Vagina (tissue), 2 donors: ENCODE measurements around the gene MYL11. TPM values are rescaled to one million over a fixed set of nuclear protein-coding genes. Genes with fewer than 3 reads are reported as not detected.
"Not testable (repeated sequence)": the region's sequence is repeated elsewhere in the genome, so short reads cannot be mapped to it uniquely, and the experiment has no call there.

Experiments used
- DNase-seq, 2 donors: peaks; one replicate each; pipeline ENCODE4 v3.0.0-alpha.2; 2017; ENCODE audit errors: extremely low spot score in 2 of 2
- H3K27ac ChIP-seq: fragments of 200-600 bp; sonication (generic); one replicate; pipeline ENCODE4 v1.5.1; 2019
- H3K27me3 ChIP-seq: fragments of 200-600 bp; sonication (generic); one replicate; pipeline ENCODE4 v1.5.1; 2019
- H3K36me3 ChIP-seq, 2 donors: fragments of 200-600 bp; sonication (generic); one replicate each; pipeline ENCODE4 v1.5.1; 2017 to 2019
- H3K4me1 ChIP-seq: fragments of 200-600 bp; sonication (generic); one replicate; pipeline ENCODE4 v1.5.1; 2019
- H3K4me3 ChIP-seq, 2 donors: fragments of 200-600 bp; sonication (generic); 1 replicate in 1 of 2; 2 replicates in 1 of 2; pipeline ENCODE4 v1.5.1; 2016 to 2019
- H3K9me3 ChIP-seq: fragments of 200-600 bp; sonication (generic); one replicate; pipeline ENCODE4 v1.5.1; 2019
- CTCF ChIP-seq, 3 experiments: fragments of 450-650 bp in 2 of 3; fragments of 200-600 bp in 1 of 3; sonication (generic) in 1 of 3; IDR thresholded peaks; one replicate each; pipeline ENCODE4 v1.5.1; 2017 to 2019; ENCODE audit warnings: antibody characterized with exemption in 3 of 3, mild to moderate bottlenecking in 2 of 3, moderate library complexity in 2 of 3
- POLR2A ChIP-seq, 2 donors: fragments of 450-650 bp; IDR thresholded peaks; one replicate each; pipeline ENCODE4 v1.6.1; 2017; ENCODE audit warnings: antibody characterized with exemption in 2 of 2, mild to moderate bottlenecking in 2 of 2, moderate library complexity in 2 of 2
- POLR2AphosphoS5 ChIP-seq, 2 donors: sonication (generic); formaldehyde crosslinking; IDR thresholded peaks; one replicate each; pipeline ENCODE4 v1.9.0; 2017; ENCODE audit warnings: antibody characterized with exemption in 2 of 2, mild to moderate bottlenecking in 2 of 2, low read depth in 1 of 2; ENCODE audit not compliant: insufficient read depth in 1 of 2
- intact Hi-C: fragments of 100-400 bp; cut with DNase I; formaldehyde crosslinking; loops from one replicate; pipeline ENCODE4 v1.15.1; 2023
- total RNA-seq: library from RNA; depleted of rRNA; stranded (reverse); fragments of >200 nt; gene quantifications from one replicate; pipeline ENCODE4 v1.2.3, GENCODE V29; 2016

Gene MYL11
- not detected for total RNA-seq

- H3K4me1 ChIP-seq, result peaks cover 30% of the 10 kb centered on the region
- no peaks in the 10 kb centered on the region for H3K9me3 ChIP-seq
- no peak within 1 kb of the TSS for H3K4me3 ChIP-seq
- no peaks in the 10 kb centered on the region for H3K27me3 ChIP-seq
- TF ChIP-seq POLR2AphosphoS5 (IDR thresholded peaks at IDR 0.05; ENCODE audit: insufficient read depth in 1 of 2, low read depth in 1 of 2), result no peak
- TF ChIP-seq CTCF (IDR thresholded peaks at IDR 0.05), result no peak
- no peak for TF ChIP-seq POLR2A (IDR thresholded peaks at IDR 0.05)
- H3K36me3 ChIP-seq, result no peaks in the 10 kb centered on the region
- no peak within 1 kb of the TSS for H3K27ac ChIP-seq
- intact Hi-C loops, result loop anchor here (10.0 kb wide), 1 partner anchor 1500 kb away; the partner anchor contains the start of gene ZNF267
- DNase-seq, result no peak
Observed at GRCh38 chr16:30374538-30374937, at the start of gene MYL11. TSS of gene MYL11 (plus strand) at chr16:30374802. CDS start at chr16:30374858, 56 bp downstream.

GRCh38 chr16:30334473-30334989 lies 40.1 kb upstream of the MYL11 start:
- peak overlapping the region; percentile 75 to 79 for H3K4me3 ChIP-seq
- DNase-seq, result peak in 1 of 2 donors; percentile 79
- H3K36me3 ChIP-seq, H3K27me3 ChIP-seq, intact Hi-C loops, H3K9me3 ChIP-seq, H3K4me1 ChIP-seq: not testable (repeated sequence)
- H3K27ac ChIP-seq, result peak overlapping the region; percentile 93

GRCh38 chr16:30335028-30335597 lies 39.5 kb upstream of the MYL11 start:
- H3K9me3 ChIP-seq, H3K27me3 ChIP-seq, H3K36me3 ChIP-seq, intact Hi-C loops, H3K4me1 ChIP-seq: not testable (repeated sequence)
- DNase-seq, result peak in 1 of 2 donors; percentile 93
- Histone ChIP-seq H3K27ac (peak overlapping the region; percentile 93), H3K4me3 (peak overlapping the region; percentile 75 to 79)
- TF ChIP-seq POLR2A (IDR thresholded peaks at IDR 0.05), result peak in 1 of 2 donors; percentile 69
- TF ChIP-seq POLR2AphosphoS5 (IDR thresholded peaks at IDR 0.05; ENCODE audit: insufficient read depth in 1 of 2, low read depth in 1 of 2), result peak in 1 of 2 donors; percentile 75

GRCh38 chr16:30335598-30336474 lies 38.8 kb upstream of the MYL11 start:
- H3K4me3 ChIP-seq, result peak overlapping the region; percentile 75 to 79
- intact Hi-C loops, result no loop called here
- peak in 1 of 2 donors; percentile 77 for DNase-seq

GRCh38 chr16:30337964-30338357 lies 36.6 kb upstream of the MYL11 start:
- H3K36me3 ChIP-seq, H3K9me3 ChIP-seq, H3K4me3 ChIP-seq, H3K4me1 ChIP-seq, H3K27ac ChIP-seq, H3K27me3 ChIP-seq, intact Hi-C loops: not testable (repeated sequence)
- peak in 1 of 2 donors; percentile 12 for DNase-seq

More at GRCh38 chr16:30335598-30336474, 38.8 kb upstream of the MYL11 start:
- Histone ChIP-seq H3K4me1 (peaks cover 8% of the 10 kb centered on the region), H3K9me3 (no peaks in the 10 kb centered on the region), H3K27ac (peak overlapping the region; percentile 93), H3K27me3 (no peaks in the 10 kb centered on the region), H3K36me3 (no peaks in the 10 kb centered on the region)
- TF ChIP-seq POLR2A (IDR thresholded peaks at IDR 0.05), result no peak
- TF ChIP-seq POLR2AphosphoS5 (IDR thresholded peaks at IDR 0.05; ENCODE audit: insufficient read depth in 1 of 2, low read depth in 1 of 2), result no peak
- no peak for TF ChIP-seq CTCF (IDR thresholded peaks at IDR 0.05)

- intact Hi-C loops, result not testable (repeated sequence)
Observed at GRCh38 chr16:30338715-30339114, 35.9 kb upstream of the MYL11 start.

GRCh38 chr16:30340621-30341020 lies 34.0 kb upstream of the MYL11 start:
- Histone ChIP-seq H3K9me3 (no peaks in the 10 kb centered on the region), H3K36me3 (no peaks in the 10 kb centered on the region), H3K4me1 (peaks cover 7% of the 10 kb centered on the region), H3K27me3 (no peaks in the 10 kb centered on the region), H3K27ac (no peak overlapping the region), H3K4me3 (no peak overlapping the region)
- no peak for TF ChIP-seq POLR2AphosphoS5 (IDR thresholded peaks at IDR 0.05; ENCODE audit: insufficient read depth in 1 of 2, low read depth in 1 of 2)
- TF ChIP-seq POLR2A (IDR thresholded peaks at IDR 0.05), result no peak
- TF ChIP-seq CTCF (IDR thresholded peaks at IDR 0.05), result no peak
- peak; percentile 22 to 42 for DNase-seq
- intact Hi-C loops, result no loop called here

More at GRCh38 chr16:30338715-30339114, 35.9 kb upstream of the MYL11 start:
- H3K36me3 ChIP-seq, H3K4me3 ChIP-seq, H3K9me3 ChIP-seq, H3K27me3 ChIP-seq, H3K4me1 ChIP-seq, H3K27ac ChIP-seq: not testable (repeated sequence)
- DNase-seq, result peak in 1 of 2 donors; percentile 7

- H3K27me3 ChIP-seq, H3K9me3 ChIP-seq, H3K4me1 ChIP-seq, H3K27ac ChIP-seq, H3K4me3 ChIP-seq, DNase-seq, H3K36me3 ChIP-seq, intact Hi-C loops: not testable (repeated sequence)
Observed at GRCh38 chr16:30341971-30342370, 32.6 kb upstream of the MYL11 start.
